GM06990 (cell line): ENCODE measurements around the gene SEL1L.
A peak's percentile ranks its signal among the peaks of the same experiment; 100 is the strongest.

Experiments used
- DNase-seq: peaks from one replicate; pipeline ENCODE4 v3.0.0-alpha.2; 2011; ENCODE audit not compliant: insufficient read length; ENCODE audit errors: extremely low read depth
- H3K27me3 ChIP-seq: replicated peaks from 2 replicates; pipeline ENCODE4 v1.6.0; 2011; ENCODE audit warnings: low read length; ENCODE audit not compliant: control insufficient read depth, insufficient read depth
- H3K36me3 ChIP-seq: 2 replicates; pipeline ENCODE4 v1.5.1; 2011; ENCODE audit warnings: low read length; ENCODE audit not compliant: control insufficient read depth, insufficient read depth
- H3K4me3 ChIP-seq: replicated peaks from 2 replicates; pipeline ENCODE4 v1.5.1; 2011; ENCODE audit warnings: low read depth, mild to moderate bottlenecking, control low read depth, low read length
- TF ChIP-seq, protein P1 (sequence below): IDR thresholded peaks from 2 replicates; pipeline ENCODE4 v1.5.1; 2011; ENCODE audit warnings: low read length, control low read depth, mild to moderate bottlenecking, inconsistent platforms; ENCODE audit not compliant: insufficient read depth, poor library complexity, severe bottlenecking

SEL1L gene

DNA sequence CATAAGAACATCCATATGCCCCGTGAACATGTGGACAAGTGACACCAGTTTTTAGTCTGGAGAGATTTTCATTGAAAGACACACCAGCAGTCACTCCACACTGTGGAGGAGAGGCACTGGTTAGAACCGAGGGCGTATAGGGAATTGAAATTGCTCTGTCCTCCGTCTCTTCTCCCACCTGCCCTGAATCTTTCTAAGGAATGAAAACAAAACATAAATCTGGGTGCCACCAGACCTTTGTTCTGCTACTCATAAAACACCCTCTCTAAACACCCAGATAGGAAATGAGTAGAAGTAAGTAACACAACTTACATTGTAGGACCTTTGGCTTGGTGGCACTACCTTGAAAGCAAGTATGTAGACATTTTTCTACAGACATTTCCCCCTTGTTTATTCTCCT is 96.4 kb downstream of the SEL1L start:
- H3K36me3 ChIP-seq, result no peaks in the 10 kb centered on the region
- H3K4me3 ChIP-seq, result no peak overlapping the region
- TF ChIP-seq, protein P1, sequence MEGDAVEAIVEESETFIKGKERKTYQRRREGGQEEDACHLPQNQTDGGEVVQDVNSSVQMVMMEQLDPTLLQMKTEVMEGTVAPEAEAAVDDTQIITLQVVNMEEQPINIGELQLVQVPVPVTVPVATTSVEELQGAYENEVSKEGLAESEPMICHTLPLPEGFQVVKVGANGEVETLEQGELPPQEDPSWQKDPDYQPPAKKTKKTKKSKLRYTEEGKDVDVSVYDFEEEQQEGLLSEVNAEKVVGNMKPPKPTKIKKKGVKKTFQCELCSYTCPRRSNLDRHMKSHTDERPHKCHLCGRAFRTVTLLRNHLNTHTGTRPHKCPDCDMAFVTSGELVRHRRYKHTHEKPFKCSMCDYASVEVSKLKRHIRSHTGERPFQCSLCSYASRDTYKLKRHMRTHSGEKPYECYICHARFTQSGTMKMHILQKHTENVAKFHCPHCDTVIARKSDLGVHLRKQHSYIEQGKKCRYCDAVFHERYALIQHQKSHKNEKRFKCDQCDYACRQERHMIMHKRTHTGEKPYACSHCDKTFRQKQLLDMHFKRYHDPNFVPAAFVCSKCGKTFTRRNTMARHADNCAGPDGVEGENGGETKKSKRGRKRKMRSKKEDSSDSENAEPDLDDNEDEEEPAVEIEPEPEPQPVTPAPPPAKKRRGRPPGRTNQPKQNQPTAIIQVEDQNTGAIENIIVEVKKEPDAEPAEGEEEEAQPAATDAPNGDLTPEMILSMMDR, result no peak
- H3K27me3 ChIP-seq, result peaks cover 2% of the 10 kb centered on the region; the same call in 1 of the 2 replicates
- DNase-seq, result no peak

DNA sequence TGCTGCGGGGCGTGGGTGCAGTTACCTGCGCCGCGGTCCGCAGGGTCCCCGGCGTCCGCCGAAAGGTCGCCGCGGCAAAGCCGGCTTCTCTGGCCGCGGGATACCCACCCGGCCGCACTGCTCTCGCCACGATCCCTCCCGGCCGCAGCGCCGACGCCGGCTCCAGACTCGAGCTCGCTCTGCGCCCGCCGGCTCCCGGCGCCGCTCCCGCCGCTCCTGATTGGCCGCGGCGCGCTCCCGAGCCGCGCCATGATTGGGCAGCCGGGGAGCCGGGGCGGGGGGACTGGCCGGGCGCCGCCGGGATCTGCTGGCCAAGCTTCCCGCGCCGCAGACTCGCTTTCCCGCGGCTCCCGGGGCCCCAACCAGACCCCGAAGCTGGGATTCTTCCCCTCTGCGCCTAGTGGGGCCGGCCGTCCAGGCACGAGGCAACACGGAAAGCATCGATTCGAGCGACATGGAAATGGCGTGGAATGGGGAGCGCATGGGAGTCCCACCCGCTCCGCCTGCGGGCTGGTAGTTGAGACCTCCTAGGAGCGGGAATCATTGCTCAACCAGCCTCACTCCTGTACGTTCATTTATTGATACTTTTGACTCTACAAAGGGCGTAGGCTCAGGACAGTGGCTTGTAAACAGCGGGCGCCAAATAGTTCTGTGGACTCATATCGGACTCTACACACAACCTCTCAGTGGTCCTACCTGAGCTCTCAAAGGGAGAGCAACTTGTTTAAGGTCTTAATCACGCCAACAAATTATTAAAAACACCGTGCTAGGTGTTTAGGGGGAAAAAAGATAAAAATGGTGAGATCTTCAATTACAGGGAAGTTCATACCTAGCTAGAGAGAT is 97.1 kb downstream of the SEL1L start:
- Histone ChIP-seq H3K27me3 (peaks cover 2% of the 10 kb centered on the region; the same call in 1 of the 2 replicates), H3K36me3 (no peaks in the 10 kb centered on the region), H3K4me3 (no peak overlapping the region; the same call in 1 of the 2 replicates)
- TF ChIP-seq, protein P1, result no peak
- DNase-seq, result peak; percentile 49

DNA sequence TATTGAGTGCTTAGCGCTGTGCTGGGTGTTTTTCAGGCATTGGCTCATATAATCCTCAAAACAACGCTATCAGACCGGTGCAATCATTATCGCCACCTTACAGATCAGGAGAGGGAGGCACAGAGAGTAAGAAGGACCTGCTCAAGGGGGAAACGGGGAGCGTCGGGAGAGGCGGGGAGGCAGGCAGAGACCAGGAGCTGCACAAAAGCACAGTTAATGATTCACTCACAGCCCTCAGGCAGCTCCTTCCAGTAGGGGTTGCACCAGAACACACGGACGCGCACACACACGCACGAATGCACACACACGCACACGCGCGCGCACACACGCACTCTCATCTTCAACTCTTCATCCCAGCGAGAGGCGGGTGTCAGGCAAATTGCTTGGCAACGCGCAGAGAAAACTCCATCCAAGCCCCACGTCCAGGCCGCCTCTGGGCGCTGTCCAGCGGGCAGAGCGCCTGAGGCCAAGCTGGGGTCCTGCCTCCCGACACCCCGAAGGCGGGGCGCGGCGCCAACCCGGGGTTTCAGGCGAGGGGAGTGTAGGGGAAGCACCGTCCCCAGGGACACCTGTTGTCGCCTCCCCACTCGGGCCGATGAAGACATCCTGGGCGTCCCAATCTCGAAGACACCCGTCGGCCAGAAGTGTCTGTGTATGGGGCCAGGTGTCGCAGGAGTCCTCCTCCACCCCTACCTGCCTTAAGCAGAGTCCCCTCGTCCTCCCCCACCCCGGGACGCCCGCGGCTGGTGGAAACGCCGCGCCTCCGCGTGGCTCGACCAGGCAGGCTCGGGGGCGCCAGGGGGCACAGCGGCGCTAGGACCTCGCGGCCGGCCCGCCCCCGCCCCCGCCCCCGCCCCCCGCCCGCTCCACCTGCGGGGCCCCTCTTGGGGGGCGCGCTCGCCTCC is 98.0 kb downstream of the SEL1L start:
- peaks cover 2% of the 10 kb centered on the region; the same call in 1 of the 2 replicates for H3K27me3 ChIP-seq
- TF ChIP-seq, protein P1, result no peak
- H3K36me3 ChIP-seq, result no peaks in the 10 kb centered on the region
- peak; percentile 22 for DNase-seq
- no peak overlapping the region for H3K4me3 ChIP-seq

- H3K36me3 ChIP-seq, result no peaks in the 10 kb centered on the region
- H3K4me3 ChIP-seq, result no peak overlapping the region
- DNase-seq, result no peak
- peaks cover 2% of the 10 kb centered on the region; the same call in 1 of the 2 replicates for H3K27me3 ChIP-seq
- TF ChIP-seq, protein P1, result no peak
Measured at GRCh38 chr14:81435048-81435390, 98.6 kb downstream of the SEL1L start.

DNA sequence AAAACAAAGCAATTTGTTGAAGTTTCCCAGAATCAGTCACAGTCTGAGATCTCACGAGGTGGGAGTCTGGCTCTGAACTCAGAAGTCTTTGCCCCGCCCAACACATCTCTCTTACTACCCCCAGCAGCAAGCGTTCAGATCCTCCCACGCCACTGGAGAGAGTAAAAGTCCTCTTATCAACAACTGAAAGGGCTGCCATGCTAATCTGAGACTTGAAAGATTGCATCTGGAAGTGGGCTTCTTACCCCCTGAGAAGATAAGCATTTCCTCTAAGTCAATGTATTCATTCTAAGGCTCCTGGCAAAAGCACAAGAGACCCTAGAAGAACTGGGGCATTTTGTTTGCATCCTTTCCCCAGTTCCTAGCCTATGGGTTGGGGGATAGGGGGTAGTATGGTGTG is 99.4 kb downstream of the SEL1L start:
- Histone ChIP-seq H3K4me3 (no peak overlapping the region), H3K27me3 (peaks cover 2% of the 10 kb centered on the region; the same call in 1 of the 2 replicates), H3K36me3 (no peaks in the 10 kb centered on the region)
- TF ChIP-seq, protein P1, result no peak
- no peak for DNase-seq
